ENCODE data around the gene CISD3.

The CISD3 gene, protein sequence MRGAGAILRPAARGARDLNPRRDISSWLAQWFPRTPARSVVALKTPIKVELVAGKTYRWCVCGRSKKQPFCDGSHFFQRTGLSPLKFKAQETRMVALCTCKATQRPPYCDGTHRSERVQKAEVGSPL

GRCh38 chr17:38729886-38730525 lies at the start of gene CISD3:
TSS of gene CISD3 (plus strand) at chr17:38730341. CDS start at chr17:38730359, 18 bp downstream.
- H3K36me3 Mint-ChIP-seq (ENCODE audit: low read depth), result peaks cover 71% of the 10 kb centered on the region
- peak within 1 kb of the TSS; percentile 89 for H3K27ac Mint-ChIP-seq
- intact Hi-C loops (cut with micrococcal nuclease), result loop anchor here (1.0 to 10.0 kb wide), 3 partner anchors 22 to 175 kb away; partner anchors contain the start of gene PSMB3
- H3K4me1 Mint-ChIP-seq (ENCODE audit: low read depth), result peaks cover 86% of the 10 kb centered on the region
- no peaks in the 10 kb centered on the region for H3K9me3 Mint-ChIP-seq
- H3K4me3 Mint-ChIP-seq, result peak within 1 kb of the TSS; percentile 90
- no peaks in the 10 kb centered on the region for H3K27me3 Mint-ChIP-seq

DNA sequence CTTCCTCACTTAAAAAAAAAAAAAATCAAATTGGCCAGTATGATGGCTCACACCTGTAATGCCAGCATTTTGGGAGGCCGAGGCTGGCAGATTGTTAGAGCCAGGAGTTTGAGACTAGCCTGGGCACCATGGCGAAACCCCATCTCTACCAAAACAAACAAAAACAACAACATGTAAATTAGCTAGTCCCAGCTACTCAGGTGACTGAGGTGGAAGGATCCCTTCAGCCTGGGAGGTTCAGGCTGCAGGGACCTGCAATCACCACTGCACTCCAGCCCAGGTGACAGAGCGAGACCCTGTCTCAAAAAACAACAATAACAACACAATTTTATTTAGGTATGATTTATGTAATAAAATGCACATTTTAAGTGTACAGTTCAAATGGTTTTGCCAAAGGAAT lies 49.0 kb upstream of the CISD3 start:
- H3K4me1 Mint-ChIP-seq (ENCODE audit: low read depth), result peaks cover 64% of the 10 kb centered on the region
- intact Hi-C loops (cut with micrococcal nuclease), result no loop called here
- no peaks in the 10 kb centered on the region for H3K27me3 Mint-ChIP-seq
- no peaks in the 10 kb centered on the region for H3K9me3 Mint-ChIP-seq
- no peaks in the 10 kb centered on the region for H3K36me3 Mint-ChIP-seq (ENCODE audit: low read depth)
- no peak overlapping the region for H3K27ac Mint-ChIP-seq
- no peak overlapping the region for H3K4me3 Mint-ChIP-seq

- H3K27me3 Mint-ChIP-seq, result peaks cover under 1% of the 10 kb centered on the region
- H3K4me1 Mint-ChIP-seq (ENCODE audit: low read depth), result peaks cover 43% of the 10 kb centered on the region
- H3K27ac Mint-ChIP-seq, result peak overlapping the region; percentile 93
These were observed 44.6 kb upstream of the CISD3 start for GRCh38 chr17:38685491-38685890.

GRCh38 chr17:38687286-38687685 lies 42.9 kb upstream of the CISD3 start:
- Mint-ChIP-seq H3K9me3 (no peaks in the 10 kb centered on the region), H3K4me3 (no peak overlapping the region), H3K36me3 (ENCODE audit: low read depth) (no peaks in the 10 kb centered on the region), H3K4me1 (ENCODE audit: low read depth) (peaks cover 52% of the 10 kb centered on the region), H3K27me3 (peaks cover 3% of the 10 kb centered on the region), H3K27ac (peak overlapping the region; percentile 93)
- intact Hi-C loops (cut with micrococcal nuclease), result no loop called here

More at GRCh38 chr17:38685491-38685890, 44.6 kb upstream of the CISD3 start:
- Mint-ChIP-seq H3K4me3 (peak overlapping the region; percentile 55), H3K36me3 (ENCODE audit: low read depth) (no peaks in the 10 kb centered on the region), H3K9me3 (no peaks in the 10 kb centered on the region)
- intact Hi-C loops (cut with micrococcal nuclease), result no loop called here

DNA sequence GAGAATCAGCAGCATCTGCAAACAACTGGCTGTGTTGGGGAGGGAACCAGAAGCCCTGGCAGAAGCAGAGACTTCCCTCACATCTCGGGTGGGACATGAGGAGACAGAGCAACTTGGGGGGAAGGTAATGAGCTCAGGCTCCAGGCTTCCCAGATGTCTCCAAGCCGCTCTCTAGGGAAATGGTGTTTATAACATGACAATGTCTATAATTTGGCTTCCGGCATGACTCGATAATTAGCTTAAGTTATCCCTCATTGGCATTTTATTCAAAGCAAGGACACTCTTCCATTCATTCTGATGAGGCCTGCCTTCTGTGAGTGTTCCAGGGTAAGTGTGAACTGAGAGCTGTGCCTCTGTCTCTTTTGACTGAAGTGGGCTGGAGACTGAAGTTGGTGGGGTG lies 39.8 kb upstream of the CISD3 start:
- peaks cover 5% of the 10 kb centered on the region for H3K27me3 Mint-ChIP-seq
- H3K36me3 Mint-ChIP-seq (ENCODE audit: low read depth), result no peaks in the 10 kb centered on the region
- no peaks in the 10 kb centered on the region for H3K9me3 Mint-ChIP-seq
- H3K4me3 Mint-ChIP-seq, result no peak overlapping the region
- H3K27ac Mint-ChIP-seq, result peak overlapping the region; percentile 9
- intact Hi-C loops (cut with micrococcal nuclease), result no loop called here
- peaks cover 55% of the 10 kb centered on the region for H3K4me1 Mint-ChIP-seq (ENCODE audit: low read depth)

- Mint-ChIP-seq H3K27ac (peak overlapping the region; percentile 9), H3K36me3 (ENCODE audit: low read depth) (no peaks in the 10 kb centered on the region), H3K9me3 (no peaks in the 10 kb centered on the region), H3K4me1 (ENCODE audit: low read depth) (peaks cover 53% of the 10 kb centered on the region), H3K27me3 (peaks cover 5% of the 10 kb centered on the region), H3K4me3 (no peak overlapping the region)
- intact Hi-C loops (cut with micrococcal nuclease), result no loop called here
These were observed 39.0 kb upstream of the CISD3 start for GRCh38 chr17:38691154-38691553.

- intact Hi-C loops (cut with micrococcal nuclease), result no loop called here
- peaks cover 63% of the 10 kb centered on the region for H3K4me1 Mint-ChIP-seq (ENCODE audit: low read depth)
- H3K9me3 Mint-ChIP-seq, result no peaks in the 10 kb centered on the region
- no peaks in the 10 kb centered on the region for H3K36me3 Mint-ChIP-seq (ENCODE audit: low read depth)
- H3K27me3 Mint-ChIP-seq, result peaks cover 5% of the 10 kb centered on the region
- peak overlapping the region; percentile 27 for H3K27ac Mint-ChIP-seq
- H3K4me3 Mint-ChIP-seq, result no peak overlapping the region
These were observed 36.3 kb upstream of the CISD3 start for GRCh38 chr17:38693700-38694329.

GRCh38 chr17:38697061-38697820 lies 32.9 kb upstream of the CISD3 start:
- H3K9me3 Mint-ChIP-seq, result no peaks in the 10 kb centered on the region
- intact Hi-C loops (cut with micrococcal nuclease), result no loop called here
- H3K27ac Mint-ChIP-seq, result peak overlapping the region; percentile 72
- H3K36me3 Mint-ChIP-seq (ENCODE audit: low read depth), result peaks cover 10% of the 10 kb centered on the region
- H3K27me3 Mint-ChIP-seq, result peaks cover 3% of the 10 kb centered on the region
- no peak overlapping the region for H3K4me3 Mint-ChIP-seq
- peaks cover 67% of the 10 kb centered on the region for H3K4me1 Mint-ChIP-seq (ENCODE audit: low read depth)

- peak overlapping the region; percentile 100 for H3K27ac Mint-ChIP-seq
- intact Hi-C loops (cut with micrococcal nuclease), result no loop called here
- no peaks in the 10 kb centered on the region for H3K27me3 Mint-ChIP-seq
- no peaks in the 10 kb centered on the region for H3K9me3 Mint-ChIP-seq
- no peak overlapping the region for H3K4me3 Mint-ChIP-seq
- peaks cover 25% of the 10 kb centered on the region for H3K36me3 Mint-ChIP-seq (ENCODE audit: low read depth)
- H3K4me1 Mint-ChIP-seq (ENCODE audit: low read depth), result peaks cover 57% of the 10 kb centered on the region
These were observed 31.4 kb upstream of the CISD3 start for GRCh38 chr17:38698760-38699159.

- peak overlapping the region; percentile 97 for H3K4me3 Mint-ChIP-seq
- peaks cover 48% of the 10 kb centered on the region for H3K36me3 Mint-ChIP-seq (ENCODE audit: low read depth)
- no peaks in the 10 kb centered on the region for H3K27me3 Mint-ChIP-seq
- peaks cover 51% of the 10 kb centered on the region for H3K4me1 Mint-ChIP-seq (ENCODE audit: low read depth)
- intact Hi-C loops (cut with micrococcal nuclease), result no loop called here
- no peaks in the 10 kb centered on the region for H3K9me3 Mint-ChIP-seq
- H3K27ac Mint-ChIP-seq, result peak overlapping the region; percentile 100
These were observed 28.5 kb upstream of the CISD3 start for GRCh38 chr17:38701504-38702165.

DNA sequence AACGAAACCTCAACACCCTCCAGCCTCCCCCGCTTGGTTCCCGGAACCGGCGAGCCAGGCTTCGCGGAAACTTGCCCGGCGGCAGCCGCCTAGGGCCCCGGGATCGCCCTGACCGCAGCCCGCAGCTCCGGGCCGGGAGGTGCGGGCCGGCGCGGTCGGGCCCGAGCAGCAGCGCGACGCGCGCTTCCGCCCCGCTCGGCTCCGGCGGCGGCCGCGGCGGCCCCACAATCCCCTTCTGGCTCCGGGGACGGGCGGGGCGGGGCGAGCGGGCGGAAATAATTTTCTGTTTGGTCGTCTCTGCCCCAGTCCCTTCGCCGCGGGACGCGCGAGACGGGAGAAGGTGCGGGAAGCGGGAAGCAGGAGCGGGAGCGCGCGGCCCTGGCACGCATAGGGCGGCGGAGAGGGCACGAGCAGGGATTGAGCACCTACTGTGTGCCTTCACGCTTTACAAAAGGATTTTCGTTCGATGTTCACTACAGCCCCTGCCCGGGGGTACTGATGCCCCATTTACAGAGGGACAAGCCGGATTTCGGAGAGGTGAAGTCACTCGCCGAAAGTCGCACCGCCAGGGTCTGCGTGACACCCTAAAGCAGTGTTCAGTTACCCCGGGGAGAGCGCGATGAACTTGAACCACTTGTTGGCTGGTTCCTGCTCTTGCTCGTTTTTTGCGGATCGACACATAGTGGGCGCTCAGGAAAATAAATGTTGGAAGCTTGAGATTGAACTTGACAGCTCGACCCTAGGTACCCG lies 27.8 kb upstream of the CISD3 start:
- Mint-ChIP-seq H3K36me3 (ENCODE audit: low read depth) (peaks cover 55% of the 10 kb centered on the region), H3K4me3 (peak overlapping the region; percentile 97), H3K9me3 (no peaks in the 10 kb centered on the region), H3K4me1 (ENCODE audit: low read depth) (peaks cover 51% of the 10 kb centered on the region), H3K27ac (peak overlapping the region; percentile 100), H3K27me3 (no peaks in the 10 kb centered on the region)
- intact Hi-C loops (cut with micrococcal nuclease), result no loop called here

DNA sequence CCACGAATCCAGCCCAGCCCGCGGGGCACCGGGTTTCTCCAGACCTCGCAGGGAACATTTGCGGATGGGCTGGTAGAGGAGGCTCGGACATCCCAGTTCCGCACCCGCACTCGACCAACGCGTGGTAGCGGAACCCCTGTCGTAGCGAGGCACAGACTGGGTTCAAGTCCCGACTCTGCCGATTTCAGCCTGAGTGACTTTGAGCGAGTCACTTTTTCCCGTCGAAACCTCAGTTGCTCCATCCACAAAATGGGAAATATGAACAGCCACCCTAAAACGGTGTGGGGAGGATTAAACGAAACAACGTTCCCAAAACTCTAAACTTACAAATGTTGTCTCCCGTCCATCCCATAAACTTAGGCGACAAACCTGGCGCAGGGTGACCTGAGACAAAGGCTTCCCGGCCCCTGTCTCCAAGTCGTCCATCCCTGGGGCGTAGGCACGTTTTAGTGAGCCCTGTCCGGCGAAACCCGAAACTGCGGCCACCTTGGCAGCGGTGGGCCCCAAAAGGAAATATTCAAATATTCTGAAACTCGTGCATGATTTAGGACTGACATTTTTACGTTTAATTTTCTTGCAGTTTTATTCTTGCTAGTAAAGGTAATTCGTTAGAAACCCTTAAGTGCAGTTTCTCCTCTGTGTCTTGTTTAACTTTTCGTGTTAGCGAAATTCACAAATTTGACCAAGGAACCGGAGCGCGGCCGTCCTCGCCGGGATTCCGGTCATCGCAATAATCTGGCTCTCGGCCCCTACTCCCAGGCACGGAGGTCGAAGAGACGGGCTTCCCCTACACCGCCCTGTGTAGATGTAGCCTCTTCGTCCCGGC lies 27.0 kb upstream of the CISD3 start:
- peaks cover 51% of the 10 kb centered on the region for H3K4me1 Mint-ChIP-seq (ENCODE audit: low read depth)
- peak overlapping the region; percentile 97 for H3K4me3 Mint-ChIP-seq
- no peaks in the 10 kb centered on the region for H3K27me3 Mint-ChIP-seq
- peaks cover 63% of the 10 kb centered on the region for H3K36me3 Mint-ChIP-seq (ENCODE audit: low read depth)
- intact Hi-C loops (cut with micrococcal nuclease), result loop anchor here (1.0 kb wide), 2 partner anchors 27 to 28 kb away; partner anchors contain the start of gene CISD3
- peak overlapping the region; percentile 100 for H3K27ac Mint-ChIP-seq
- no peaks in the 10 kb centered on the region for H3K9me3 Mint-ChIP-seq
